ENCODE data around the gene RIPK4. TPM values are rescaled to one million over a fixed set of nuclear protein-coding genes. Genes with fewer than 3 reads are reported as not detected.

Gene RIPK4
- total and polyA plus RNA-seq, 12 donors, result 0.04 to 0.18 (median 0.14) TPM; not detected in 5

DNA sequence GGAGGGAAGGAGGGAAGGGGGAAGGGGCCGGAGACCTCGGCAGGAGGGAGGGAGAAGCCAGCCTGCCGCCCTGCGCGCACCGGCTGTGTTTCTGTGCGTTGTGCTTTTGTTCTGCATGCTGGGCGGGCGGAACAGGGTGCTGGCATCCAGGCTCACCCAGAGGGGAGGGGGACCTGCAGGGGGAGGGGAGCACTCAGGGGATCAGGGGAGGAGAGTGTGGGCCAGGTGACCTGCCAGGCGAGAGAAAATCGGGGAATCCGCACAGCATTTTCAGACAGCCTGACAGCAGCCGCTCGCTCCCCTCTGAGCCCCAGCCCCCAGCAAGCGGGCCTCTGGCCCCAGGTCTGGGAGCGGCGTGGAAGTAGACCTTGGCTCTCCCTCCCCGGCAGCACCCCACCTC, 54.7 kb downstream of the RIPK4 start:
- no peaks in the 10 kb centered on the region for H3K27me3 ChIP-seq
- no peaks in the 10 kb centered on the region for H3K36me3 ChIP-seq (replicated peaks in 1 of 2)
- H3K9me3 ChIP-seq (replicated peaks in 1 of 3), result no peaks in the 10 kb centered on the region
- DNase-seq, result no peak
- intact Hi-C loops (cut with DNase I), result no loop called here
- H3K4me3 ChIP-seq, result no peak overlapping the region
- no peaks in the 10 kb centered on the region for H3K4me1 ChIP-seq (replicated peaks in 1 of 2)
- H3K27ac ChIP-seq, result no peak overlapping the region
- TF ChIP-seq, protein P1, sequence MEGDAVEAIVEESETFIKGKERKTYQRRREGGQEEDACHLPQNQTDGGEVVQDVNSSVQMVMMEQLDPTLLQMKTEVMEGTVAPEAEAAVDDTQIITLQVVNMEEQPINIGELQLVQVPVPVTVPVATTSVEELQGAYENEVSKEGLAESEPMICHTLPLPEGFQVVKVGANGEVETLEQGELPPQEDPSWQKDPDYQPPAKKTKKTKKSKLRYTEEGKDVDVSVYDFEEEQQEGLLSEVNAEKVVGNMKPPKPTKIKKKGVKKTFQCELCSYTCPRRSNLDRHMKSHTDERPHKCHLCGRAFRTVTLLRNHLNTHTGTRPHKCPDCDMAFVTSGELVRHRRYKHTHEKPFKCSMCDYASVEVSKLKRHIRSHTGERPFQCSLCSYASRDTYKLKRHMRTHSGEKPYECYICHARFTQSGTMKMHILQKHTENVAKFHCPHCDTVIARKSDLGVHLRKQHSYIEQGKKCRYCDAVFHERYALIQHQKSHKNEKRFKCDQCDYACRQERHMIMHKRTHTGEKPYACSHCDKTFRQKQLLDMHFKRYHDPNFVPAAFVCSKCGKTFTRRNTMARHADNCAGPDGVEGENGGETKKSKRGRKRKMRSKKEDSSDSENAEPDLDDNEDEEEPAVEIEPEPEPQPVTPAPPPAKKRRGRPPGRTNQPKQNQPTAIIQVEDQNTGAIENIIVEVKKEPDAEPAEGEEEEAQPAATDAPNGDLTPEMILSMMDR (IDR thresholded peaks at IDR 0.05), result no peak
- no peak for TF ChIP-seq POLR2A (IDR thresholded peaks at IDR 0.05)
- WGBS, 4 donors, result 41 to 70% (median 52%) methylated on average over 16 to 18 of the region's 18 CpGs

DNA sequence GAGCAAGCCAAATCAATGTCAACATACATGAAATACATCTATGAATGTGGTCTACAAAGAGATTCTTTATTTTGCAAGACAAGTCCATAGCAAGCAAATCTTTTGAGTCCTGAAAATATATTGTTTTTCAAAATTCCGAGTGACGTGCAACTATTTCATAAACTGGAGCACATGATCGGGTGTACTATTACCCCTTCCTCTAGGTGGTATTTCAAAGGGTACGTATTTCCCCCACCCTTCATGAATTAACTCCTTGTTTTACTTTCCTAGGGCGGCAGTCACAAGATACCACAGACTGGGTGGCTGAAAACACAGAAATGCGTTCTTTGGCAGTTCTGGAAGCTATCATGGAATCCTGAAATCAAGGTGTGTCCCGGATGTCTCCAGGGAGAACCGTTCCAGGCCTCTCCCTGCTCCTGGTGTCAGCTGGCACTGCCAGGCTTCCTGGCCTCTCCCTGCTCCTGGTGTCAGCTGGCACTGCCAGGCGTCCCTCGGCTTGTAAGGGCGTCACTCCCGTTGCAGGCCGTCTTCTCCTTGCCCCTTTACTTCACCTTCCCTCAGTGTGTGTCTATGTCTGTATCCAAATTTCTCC, 55.3 kb downstream of the RIPK4 start:
- Histone ChIP-seq H3K27ac (no peak overlapping the region), H3K9me3 (replicated peaks in 1 of 3) (no peaks in the 10 kb centered on the region), H3K4me1 (replicated peaks in 1 of 2) (no peaks in the 10 kb centered on the region), H3K27me3 (no peaks in the 10 kb centered on the region), H3K36me3 (replicated peaks in 1 of 2) (no peaks in the 10 kb centered on the region), H3K4me3 (no peak overlapping the region)
- TF ChIP-seq POLR2A (IDR thresholded peaks at IDR 0.05), result no peak
- TF ChIP-seq, protein P1 (IDR thresholded peaks at IDR 0.05), result no peak
- DNase-seq, result no peak
- 70 to 79% (median 74%) methylated on average over 13 of the region's 13 CpGs for WGBS, 4 donors
- intact Hi-C loops (cut with DNase I), result no loop called here

DNA sequence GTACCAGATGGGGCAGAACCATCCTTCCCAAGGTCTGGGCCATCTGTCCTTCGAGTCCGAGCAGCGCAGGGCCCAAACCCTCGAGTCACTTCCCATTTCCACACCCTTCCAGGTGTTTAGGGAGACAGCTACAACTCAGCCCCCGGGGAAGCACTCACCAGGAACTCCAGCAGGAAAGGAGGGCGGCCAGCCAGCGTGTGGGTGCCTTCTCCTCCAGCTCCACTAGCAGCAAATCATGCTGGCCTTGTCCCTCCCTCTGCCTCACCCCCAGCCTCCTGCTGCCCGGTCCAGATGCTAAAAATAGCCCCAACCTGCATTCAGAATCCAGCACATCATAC, 56.1 kb downstream of the RIPK4 start:
- no peaks in the 10 kb centered on the region for H3K9me3 ChIP-seq (replicated peaks in 1 of 3)
- intact Hi-C loops (cut with DNase I), result no loop called here
- 63 to 79% (median 71%) methylated on average over 7 to 8 of the region's 8 CpGs for WGBS, 4 donors
- no peaks in the 10 kb centered on the region for H3K36me3 ChIP-seq (replicated peaks in 1 of 2)
- no peaks in the 10 kb centered on the region for H3K27me3 ChIP-seq
- no peak for DNase-seq
- H3K27ac ChIP-seq, result no peak overlapping the region
- no peaks in the 10 kb centered on the region for H3K4me1 ChIP-seq (replicated peaks in 1 of 2)
- TF ChIP-seq, protein P1 (IDR thresholded peaks at IDR 0.05), result no peak
- TF ChIP-seq POLR2A (IDR thresholded peaks at IDR 0.05), result no peak
- H3K4me3 ChIP-seq, result no peak overlapping the region

DNA sequence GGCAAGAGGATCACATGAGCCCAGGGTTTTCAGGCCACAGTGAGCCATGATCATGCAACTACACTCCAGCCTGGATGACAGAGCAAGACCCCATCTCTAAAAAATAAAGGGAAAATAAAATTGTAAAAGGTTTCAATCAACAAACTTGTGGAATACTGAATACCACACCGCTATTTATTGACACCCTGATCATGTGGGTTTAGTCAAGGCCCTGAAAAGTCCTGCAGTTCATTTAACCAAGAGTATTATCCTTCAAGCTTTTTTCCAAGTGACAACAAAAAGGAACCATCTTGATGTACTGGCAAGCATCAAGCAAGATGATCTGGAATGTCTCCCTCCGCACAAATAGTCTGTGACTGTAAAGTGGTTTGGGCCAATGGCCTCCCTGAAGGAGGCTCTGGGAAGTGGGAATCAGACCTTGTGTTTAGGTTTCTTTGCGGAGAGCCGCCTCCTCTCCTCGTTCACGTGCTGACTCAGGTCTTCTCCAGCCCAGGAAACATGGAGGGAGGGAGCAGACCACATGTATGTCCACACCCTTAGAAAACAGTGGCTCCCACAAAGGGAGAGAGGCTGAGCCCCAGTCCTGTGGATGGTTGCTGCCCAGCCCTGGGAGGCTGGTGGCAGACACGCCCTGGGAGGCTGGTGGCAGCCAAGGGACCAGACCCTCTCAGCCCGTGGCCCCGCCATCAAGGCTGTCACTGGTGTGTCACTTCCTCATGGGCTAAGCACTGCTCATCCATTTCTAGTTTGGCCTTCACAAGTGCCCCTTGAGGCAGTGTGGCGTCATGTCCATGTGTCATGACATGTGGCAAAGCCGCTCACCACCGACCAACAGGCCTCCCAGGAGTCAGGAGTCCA, 56.7 kb downstream of the RIPK4 start:
- H3K27me3 ChIP-seq, result no peaks in the 10 kb centered on the region
- no peak for DNase-seq
- 84 to 91% (median 87%) methylated on average over 9 to 12 of the region's 12 CpGs for WGBS, 4 donors

More for the DNA sequence above, 56.7 kb downstream of the RIPK4 start:
- Histone ChIP-seq H3K4me1 (replicated peaks in 1 of 2) (no peaks in the 10 kb centered on the region), H3K9me3 (replicated peaks in 1 of 3) (no peaks in the 10 kb centered on the region), H3K36me3 (replicated peaks in 1 of 2) (no peaks in the 10 kb centered on the region), H3K4me3 (no peak overlapping the region), H3K27ac (no peak overlapping the region)
- intact Hi-C loops (cut with DNase I), result no loop called here
- TF ChIP-seq, protein P1 (IDR thresholded peaks at IDR 0.05), result no peak
- no peak for TF ChIP-seq POLR2A (IDR thresholded peaks at IDR 0.05)
